Lung (tissue), 12 donors: Measurements from ENCODE around the gene DOCK2. TPM values are rescaled to one million over a fixed set of nuclear protein-coding genes. Genes with fewer than 3 reads are reported as not detected.

ENCODE experiments used
- ATAC-seq: fragments of 200-7000 bp; cut with Tn5 transposase; one replicate; pipeline ENCODE4 v1.9.1; 2020; ENCODE audit warnings: moderate number of reproducible peaks; ENCODE audit not compliant: insufficient read depth, low FRiP score
- DNase-seq, 3 donors: peaks; one replicate each; pipeline ENCODE4 v3.0.0-alpha.2; 2013 to 2017
- H3K27ac ChIP-seq, 2 donors: one replicate each; pipeline ENCODE4 v1.5.1; 2013; ENCODE audit warnings: mild to moderate bottlenecking in 2 of 2, moderate library complexity in 2 of 2, control low read depth in 1 of 2, inconsistent platforms in 1 of 2, low read depth in 1 of 2, low read length in 1 of 2
- H3K27me3 ChIP-seq, 3 donors: one replicate each; pipeline ENCODE4 v1.5.1; 2013; ENCODE audit warnings: low read length in 2 of 3; ENCODE audit not compliant: control insufficient read depth in 3 of 3, insufficient read depth in 3 of 3
- H3K36me3 ChIP-seq, 4 donors: one replicate each; pipeline ENCODE4 v1.5.1; 2013; ENCODE audit warnings: low read length in 4 of 4, mild to moderate bottlenecking in 1 of 4, moderate library complexity in 1 of 4; ENCODE audit not compliant: control insufficient read depth in 4 of 4, insufficient read depth in 4 of 4
- H3K4me1 ChIP-seq, 5 donors: one replicate each; pipeline ENCODE4 v1.5.1; 2013; ENCODE audit warnings: low read length in 5 of 5, mild to moderate bottlenecking in 2 of 5, moderate library complexity in 1 of 5; ENCODE audit not compliant: control insufficient read depth in 5 of 5, insufficient read depth in 5 of 5
- H3K4me3 ChIP-seq: one replicate; pipeline ENCODE4 v1.5.1; 2013; ENCODE audit warnings: mild to moderate bottlenecking, control low read depth, moderate library complexity
- H3K9ac ChIP-seq, 2 donors: one replicate each; pipeline ENCODE4 v1.5.1; 2013; ENCODE audit warnings: low read length in 2 of 2, control low read depth in 1 of 2; ENCODE audit not compliant: insufficient read depth in 1 of 2
- H3K9me3 ChIP-seq, 4 donors: one replicate each; pipeline ENCODE4 v1.5.1; 2013; ENCODE audit warnings: low read length in 3 of 4, mild to moderate bottlenecking in 1 of 4, moderate library complexity in 1 of 4; ENCODE audit not compliant: control insufficient read depth in 4 of 4, insufficient read depth in 3 of 4
- CTCF ChIP-seq: IDR thresholded peaks from 2 replicates; pipeline ENCODE4 v1.5.1; 2012; ENCODE audit warnings: mild to moderate bottlenecking; ENCODE audit errors: control extremely low read depth, extremely low read depth
- WGBS, 2 donors: extraction: QIAGEN DNeasy Blood & Tissue Kit; methylation state at CpG; one replicate each; pipeline ENCODE4 v1.1.7; 2013; 5-methylcytosine and 5-hydroxymethylcytosine counted together
- polyA plus RNA-seq, 2 donors: library from polyadenylated mRNA; stranded (reverse); fragments of 200-250 nt; gene quantifications; one replicate each; pipeline ENCODE4 v1.2.1, GENCODE V29; 2013
- total RNA-seq, 2 donors: library from RNA; depleted of rRNA in 1 of 2; stranded (reverse); fragments of >200 nt in 1 of 2; gene quantifications; one replicate each; pipeline ENCODE4 v1.2.1, GENCODE V29; 2014 to 2021
- donor health status: control.
- donor health status: control.
- donor health status: Bipolar disorder and iron deficiency.
- donor health status: healthy.
- donor health status: DM: yes; HTN: yes; CAD: no.

The DOCK2 gene
- total and polyA plus RNA-seq, 4 donors: 9.6 to 66.6 (median 43.4) TPM

GRCh38 chr5:170067574-170068170, 430.6 kb downstream of the DOCK2 start:
- DNase-seq (no peak), ATAC-seq (no peak)
- H3K36me3 ChIP-seq: peaks cover 0 to 8% (median 0%) of the 10 kb centered on the region in 4 donors
- no peak overlapping the region for H3K27ac ChIP-seq
- WGBS, 2 donors: 84 to 86% methylated on average over 4 of the region's 4 CpGs
- no peak overlapping the region for H3K4me3 ChIP-seq
- no peaks in the 10 kb centered on the region for H3K9me3 ChIP-seq
- no peaks in the 10 kb centered on the region for H3K27me3 ChIP-seq
- peaks cover 0 to under 1% (median 0%) of the 10 kb centered on the region in 5 donors for H3K4me1 ChIP-seq
- H3K9ac ChIP-seq: no peak overlapping the region
- no peak for TF ChIP-seq CTCF

GRCh38 chr5:170069512-170069911, 432.4 kb downstream of the DOCK2 start:
- no peaks in the 10 kb centered on the region for H3K4me1 ChIP-seq
- H3K36me3 ChIP-seq: peaks cover 0 to 8% (median 0%) of the 10 kb centered on the region in 4 donors
- H3K9ac ChIP-seq: no peak overlapping the region
- DNase-seq (no peak), ATAC-seq (no peak)
- no peak overlapping the region for H3K4me3 ChIP-seq
- no peaks in the 10 kb centered on the region for H3K27me3 ChIP-seq
- H3K27ac ChIP-seq: no peak overlapping the region
- no peaks in the 10 kb centered on the region for H3K9me3 ChIP-seq
- TF ChIP-seq CTCF: no peak
- WGBS, 2 donors: 94 to 95% methylated on average over 5 of the region's 5 CpGs

GRCh38 chr5:170070556-170071412, 433.7 kb downstream of the DOCK2 start:
- no peak overlapping the region for H3K27ac ChIP-seq
- no peaks in the 10 kb centered on the region for H3K27me3 ChIP-seq
- TF ChIP-seq CTCF: peak; percentile 10
- no peak for ATAC-seq
- peaks cover 0 to 5% (median 0%) of the 10 kb centered on the region in 5 donors for H3K4me1 ChIP-seq
- WGBS, 2 donors: 63 to 83% methylated on average over 14 of the region's 14 CpGs
- no peak overlapping the region for H3K9ac ChIP-seq
- H3K4me3 ChIP-seq: no peak overlapping the region
- no peaks in the 10 kb centered on the region for H3K9me3 ChIP-seq
- peaks cover 0 to 8% (median 0%) of the 10 kb centered on the region in 4 donors for H3K36me3 ChIP-seq
- DNase-seq: peak; percentile 61 to 67 (median 62)
